ENCODE results near the gene RAB33B.

RAB33B gene

DNA sequence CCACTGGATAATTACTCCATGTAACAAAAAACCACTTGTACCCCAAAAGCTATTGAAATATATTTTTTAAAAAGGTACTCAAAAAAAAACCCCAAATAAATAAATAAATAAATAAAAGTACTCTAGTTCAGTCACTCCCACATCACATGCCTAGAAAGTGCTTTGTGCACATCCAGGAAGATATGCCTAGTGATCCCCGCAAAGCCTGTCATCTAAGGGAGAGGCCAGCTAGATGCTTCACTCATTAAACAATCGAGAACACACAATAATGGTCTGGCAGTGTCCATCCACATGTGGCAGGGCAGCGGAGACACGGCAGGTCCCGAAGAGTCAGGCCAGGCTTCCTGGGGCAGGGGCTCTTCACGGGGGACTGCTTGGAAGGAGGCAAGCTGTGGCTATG is 47.6 kb downstream of the RAB33B start:
- no peak overlapping the region for H3K4me3 ChIP-seq
- H3K27me3 ChIP-seq = no peaks in the 10 kb centered on the region
- H3K4me2 ChIP-seq = no peak overlapping the region
- no peaks in the 10 kb centered on the region for H3K4me1 ChIP-seq
- no peak overlapping the region for H3K9ac ChIP-seq
- no peak overlapping the region for H3K27ac ChIP-seq
- no peaks in the 10 kb centered on the region for H4K20me1 ChIP-seq
- no peak for TF ChIP-seq Cebpa-rat (IDR thresholded peaks at IDR 0.05)
- H3K9me3 ChIP-seq = no peaks in the 10 kb centered on the region
- H3K36me3 ChIP-seq = peaks cover 21% of the 10 kb centered on the region

DNA sequence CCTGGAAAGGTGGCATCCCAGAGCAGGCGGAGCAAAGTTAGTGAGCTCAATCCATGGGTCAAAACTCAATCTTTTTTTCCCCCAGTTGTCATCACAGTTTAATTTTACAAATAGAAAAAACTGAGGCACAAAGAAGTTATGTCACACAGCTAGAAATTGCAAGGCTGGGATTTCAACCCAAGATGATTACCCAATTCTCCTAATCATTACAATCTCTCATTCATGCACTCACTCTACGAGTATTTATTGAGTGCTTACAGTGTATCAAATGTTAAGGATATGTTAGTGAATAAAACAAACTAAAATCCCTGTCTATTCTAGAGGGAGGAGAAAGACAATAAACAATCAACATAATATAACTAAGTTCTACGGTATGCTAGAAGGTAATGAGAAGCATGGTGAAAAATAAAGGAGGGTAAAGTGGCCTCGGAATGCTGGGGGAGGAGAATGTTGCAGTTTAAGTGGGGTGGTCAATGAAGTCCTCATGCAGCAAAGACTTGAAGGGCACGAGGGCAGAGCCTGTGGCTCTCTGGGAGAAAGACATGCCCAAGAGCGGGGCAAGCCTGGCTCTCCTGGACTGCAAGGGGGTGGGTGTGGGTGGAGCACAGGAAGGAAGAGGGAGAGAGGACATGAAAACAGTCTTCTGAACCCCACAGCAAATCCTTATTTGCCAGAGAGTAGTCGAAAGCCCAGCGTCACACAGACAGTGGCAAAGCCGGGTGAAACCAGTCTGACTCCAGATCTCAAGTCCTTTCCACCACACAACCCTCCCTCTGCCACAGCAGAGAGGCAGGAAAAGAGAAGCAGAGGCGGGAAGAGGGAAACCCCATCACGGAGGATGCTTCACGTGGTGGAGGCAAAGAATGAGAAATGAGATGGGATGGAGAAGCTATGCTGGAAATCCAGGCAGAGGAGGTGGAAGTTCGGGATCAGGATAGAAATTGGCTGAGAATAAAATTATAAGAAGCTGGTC is 48.3 kb downstream of the RAB33B start:
- Histone ChIP-seq H3K9me3 (no peaks in the 10 kb centered on the region), H3K36me3 (peaks cover 27% of the 10 kb centered on the region), H3K4me2 (no peak overlapping the region), H4K20me1 (no peaks in the 10 kb centered on the region), H3K27ac (peak overlapping the region; percentile 27; the same call in 1 of the 2 replicates), H3K9ac (no peak overlapping the region), H3K4me3 (no peak overlapping the region), H3K27me3 (no peaks in the 10 kb centered on the region), H3K4me1 (no peaks in the 10 kb centered on the region)
- no peak for TF ChIP-seq Cebpa-rat (IDR thresholded peaks at IDR 0.05)

DNA sequence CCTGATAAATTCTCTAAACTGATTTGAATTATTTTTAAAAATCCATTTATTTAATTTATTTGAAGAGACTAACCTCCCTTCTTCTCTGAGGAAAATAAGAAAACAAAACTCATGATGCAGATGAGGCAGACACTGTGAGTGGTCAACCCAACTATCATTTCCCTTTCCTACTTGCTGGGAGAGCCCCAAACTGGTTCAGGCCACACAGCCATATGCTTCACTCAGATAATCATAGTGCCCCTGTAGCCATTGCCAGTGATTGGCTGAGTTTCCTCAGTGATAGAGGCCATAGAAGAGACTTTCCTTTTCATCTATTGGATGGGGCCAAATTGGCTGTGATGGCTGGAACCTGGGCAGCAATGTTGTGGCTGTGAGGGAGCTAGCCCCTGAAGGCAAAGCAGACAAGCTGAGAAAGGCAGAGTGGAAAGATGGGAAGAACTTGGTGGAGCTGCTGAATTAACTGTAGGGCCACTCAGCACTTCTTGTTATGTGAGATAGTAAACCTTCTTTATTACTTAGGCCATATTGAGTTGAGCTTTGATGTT is 49.8 kb downstream of the RAB33B start:
- H3K4me3 ChIP-seq = no peak overlapping the region
- no peaks in the 10 kb centered on the region for H3K4me1 ChIP-seq
- no peaks in the 10 kb centered on the region for H3K27me3 ChIP-seq
- TF ChIP-seq Cebpa-rat (IDR thresholded peaks at IDR 0.05) = no peak
- H4K20me1 ChIP-seq = no peaks in the 10 kb centered on the region
- H3K36me3 ChIP-seq = peaks cover 37% of the 10 kb centered on the region
- no peak overlapping the region for H3K4me2 ChIP-seq
- no peaks in the 10 kb centered on the region for H3K9me3 ChIP-seq
- H3K27ac ChIP-seq = no peak overlapping the region
- H3K9ac ChIP-seq = no peak overlapping the region

DNA sequence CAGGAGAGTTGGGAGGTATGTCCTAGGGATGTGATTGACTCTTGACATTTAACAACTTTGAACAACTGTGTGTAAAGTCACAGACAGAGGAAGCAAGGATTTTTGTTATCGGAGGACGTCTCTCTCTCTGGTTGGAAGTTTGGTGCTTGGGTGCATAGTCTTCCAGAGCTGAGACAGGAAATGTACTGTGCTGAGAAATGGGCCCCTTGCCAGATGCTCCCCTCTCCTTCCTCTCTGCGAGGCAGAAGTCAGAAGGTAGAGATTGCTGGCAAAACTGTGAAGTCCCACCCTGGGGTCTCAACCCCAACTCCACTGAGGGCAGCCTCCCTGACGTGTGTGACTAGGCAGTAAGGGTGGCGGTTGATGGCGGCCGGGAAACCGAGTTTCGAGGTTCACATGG is 52.9 kb downstream of the RAB33B start:
- no peaks in the 10 kb centered on the region for H3K9me3 ChIP-seq
- H3K36me3 ChIP-seq = peaks cover 68% of the 10 kb centered on the region
- no peak overlapping the region for H3K4me2 ChIP-seq
- H4K20me1 ChIP-seq = peaks cover 23% of the 10 kb centered on the region; the same call in 1 of the 2 replicates
- H3K9ac ChIP-seq = no peak overlapping the region
- TF ChIP-seq Cebpa-rat (IDR thresholded peaks at IDR 0.05) = no peak
- H3K4me3 ChIP-seq = no peak overlapping the region
- no peaks in the 10 kb centered on the region for H3K27me3 ChIP-seq
- no peaks in the 10 kb centered on the region for H3K4me1 ChIP-seq
- H3K27ac ChIP-seq = no peak overlapping the region

DNA sequence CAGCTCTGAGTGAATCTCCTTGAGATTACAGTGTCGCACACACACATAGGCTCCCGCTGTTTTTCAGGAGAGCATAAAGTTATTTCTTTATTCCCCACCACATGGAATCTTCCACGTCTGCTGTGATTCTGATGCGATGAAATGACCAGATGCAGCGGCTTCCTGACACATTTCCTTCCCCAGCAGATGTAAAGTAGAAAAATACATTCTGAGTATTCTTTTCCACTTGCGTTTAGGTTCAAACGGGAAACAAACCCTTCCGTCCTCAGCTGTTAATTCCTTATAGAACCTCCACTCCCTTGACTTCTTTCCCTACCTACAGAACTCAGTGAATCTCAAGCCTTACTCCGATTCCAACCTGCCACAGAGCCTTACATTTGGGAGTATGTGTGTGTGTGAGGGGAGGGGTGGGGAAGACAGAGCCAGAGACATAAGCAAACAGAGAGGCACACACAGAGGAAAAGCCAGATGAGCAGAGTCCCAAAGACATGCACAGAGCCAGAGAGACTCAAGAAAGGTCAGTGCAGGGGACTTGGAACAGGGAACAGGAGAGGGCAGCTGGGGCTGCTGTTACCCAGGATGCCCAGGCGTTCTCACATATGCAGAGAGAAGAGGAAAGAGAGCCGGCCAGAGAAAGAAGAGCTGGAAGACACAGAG is 54.8 kb downstream of the RAB33B start:
- no peak for TF ChIP-seq Cebpa-rat (IDR thresholded peaks at IDR 0.05)

DNA sequence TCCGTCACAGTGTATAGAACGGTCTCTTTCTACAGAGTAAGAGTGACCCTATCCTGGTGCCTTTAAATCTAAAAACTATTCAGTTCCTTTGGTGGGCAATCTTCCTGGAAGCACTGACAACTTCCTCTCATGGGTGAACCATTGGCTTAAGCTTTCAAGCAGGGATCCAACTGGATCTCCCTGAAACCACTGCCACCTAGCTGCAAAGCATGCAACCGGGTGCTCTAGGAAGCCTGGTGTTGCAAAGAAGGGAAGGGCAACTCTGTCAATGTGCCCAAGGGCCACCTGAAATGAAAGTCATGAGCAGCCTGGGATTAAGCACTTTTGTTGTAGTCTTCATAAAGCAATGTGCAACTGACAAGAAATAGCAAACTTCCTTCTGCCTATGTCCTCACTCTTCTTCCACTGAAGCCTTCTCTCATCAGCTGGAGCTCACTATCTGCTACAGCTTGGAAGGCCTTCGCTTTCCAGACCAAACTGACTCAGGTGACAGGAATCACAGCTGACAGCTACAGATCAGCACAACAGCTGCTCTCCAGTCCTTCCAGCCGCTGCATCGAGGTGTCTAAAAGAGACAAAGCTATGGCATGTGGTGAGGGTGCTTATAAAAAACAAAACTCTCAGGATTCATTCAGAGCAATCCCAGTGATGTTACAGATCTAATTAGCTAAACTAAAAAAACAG is 55.9 kb downstream of the RAB33B start:
- Histone ChIP-seq H3K9ac (no peak overlapping the region), H3K36me3 (peaks cover 92% of the 10 kb centered on the region), H3K4me2 (no peak overlapping the region), H4K20me1 (peaks cover 31% of the 10 kb centered on the region; the same call in 1 of the 2 replicates), H3K4me3 (no peak overlapping the region), H3K27ac (no peak overlapping the region), H3K4me1 (no peaks in the 10 kb centered on the region), H3K9me3 (no peaks in the 10 kb centered on the region), H3K27me3 (no peaks in the 10 kb centered on the region)
- no peak for TF ChIP-seq Cebpa-rat (IDR thresholded peaks at IDR 0.05)

More for the DNA sequence above, 54.8 kb downstream of the RAB33B start:
- H3K9ac ChIP-seq = no peak overlapping the region
- H3K27ac ChIP-seq = no peak overlapping the region
- no peak overlapping the region for H3K4me2 ChIP-seq
- no peaks in the 10 kb centered on the region for H3K4me1 ChIP-seq
- H4K20me1 ChIP-seq = peaks cover 31% of the 10 kb centered on the region; the same call in 1 of the 2 replicates
- no peaks in the 10 kb centered on the region for H3K9me3 ChIP-seq
- no peaks in the 10 kb centered on the region for H3K27me3 ChIP-seq
- no peak overlapping the region for H3K4me3 ChIP-seq
- H3K36me3 ChIP-seq = peaks cover 86% of the 10 kb centered on the region

DNA sequence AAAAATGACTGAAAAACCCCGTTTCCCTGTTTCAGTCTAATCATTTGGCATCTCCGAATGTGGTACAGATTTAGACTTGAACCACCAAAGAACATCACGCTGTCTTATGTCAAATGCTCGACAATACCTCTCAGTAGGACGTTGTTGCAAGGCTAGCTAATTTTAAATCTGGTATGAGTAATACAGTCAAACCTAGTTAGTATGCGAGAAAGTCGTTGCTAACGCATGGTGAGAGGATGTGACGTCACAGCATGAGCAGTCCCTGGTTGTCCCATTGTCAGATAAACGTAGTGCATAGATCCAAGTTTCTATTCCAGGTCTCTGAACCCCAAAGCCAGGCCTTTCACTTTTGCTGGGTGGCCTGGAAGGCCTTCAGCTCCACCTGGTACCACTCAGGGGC is 57.4 kb downstream of the RAB33B start:
- no peaks in the 10 kb centered on the region for H3K9me3 ChIP-seq
- peaks cover 31% of the 10 kb centered on the region; the same call in 1 of the 2 replicates for H4K20me1 ChIP-seq
- no peak for TF ChIP-seq Cebpa-rat (IDR thresholded peaks at IDR 0.05)
- H3K36me3 ChIP-seq = peaks cover 95% of the 10 kb centered on the region
- H3K9ac ChIP-seq = no peak overlapping the region
- no peak overlapping the region for H3K27ac ChIP-seq
- H3K4me1 ChIP-seq = no peaks in the 10 kb centered on the region
- no peaks in the 10 kb centered on the region for H3K27me3 ChIP-seq
- H3K4me3 ChIP-seq = no peak overlapping the region
- H3K4me2 ChIP-seq = no peak overlapping the region

DNA sequence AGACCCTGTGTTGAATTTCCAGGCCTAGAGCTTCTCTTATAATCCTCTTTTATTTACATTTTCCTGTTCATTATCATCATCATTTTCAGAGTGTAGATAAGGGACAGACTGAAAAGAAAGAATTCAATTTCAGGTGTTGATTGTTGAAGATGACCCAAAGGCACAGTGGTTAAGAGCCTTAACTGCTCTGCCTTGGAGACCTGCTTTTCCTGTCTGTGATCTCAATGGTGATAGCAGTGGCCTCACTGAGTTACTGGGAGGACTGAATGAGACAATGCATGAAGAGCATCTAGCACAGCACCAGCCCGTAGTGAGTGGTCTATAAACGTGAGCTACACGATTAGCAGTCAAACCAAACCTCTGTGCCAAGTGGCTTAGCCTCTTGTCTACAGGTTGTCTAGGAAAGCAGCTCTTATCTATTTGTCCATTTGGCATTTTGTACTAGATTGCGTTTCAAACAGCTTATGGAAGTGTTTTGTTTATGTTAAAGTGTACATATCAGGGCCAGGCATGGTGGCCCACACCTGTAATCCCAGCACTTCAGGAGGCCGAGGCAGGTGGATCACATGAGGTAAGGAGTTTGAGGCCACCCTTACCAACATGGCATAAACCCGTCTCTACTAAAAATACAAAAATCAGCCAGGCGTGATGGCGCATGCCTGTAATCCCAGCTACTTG is 60.6 kb downstream of the RAB33B start:
- Histone ChIP-seq H3K4me1 (no peaks in the 10 kb centered on the region), H3K27ac (no peak overlapping the region), H3K4me2 (no peak overlapping the region), H3K9me3 (no peaks in the 10 kb centered on the region), H3K36me3 (peaks cover 100% of the 10 kb centered on the region), H3K27me3 (no peaks in the 10 kb centered on the region), H4K20me1 (peaks cover 23% of the 10 kb centered on the region; the same call in 1 of the 2 replicates), H3K9ac (no peak overlapping the region), H3K4me3 (no peak overlapping the region)
- TF ChIP-seq Cebpa-rat (IDR thresholded peaks at IDR 0.05) = no peak

DNA sequence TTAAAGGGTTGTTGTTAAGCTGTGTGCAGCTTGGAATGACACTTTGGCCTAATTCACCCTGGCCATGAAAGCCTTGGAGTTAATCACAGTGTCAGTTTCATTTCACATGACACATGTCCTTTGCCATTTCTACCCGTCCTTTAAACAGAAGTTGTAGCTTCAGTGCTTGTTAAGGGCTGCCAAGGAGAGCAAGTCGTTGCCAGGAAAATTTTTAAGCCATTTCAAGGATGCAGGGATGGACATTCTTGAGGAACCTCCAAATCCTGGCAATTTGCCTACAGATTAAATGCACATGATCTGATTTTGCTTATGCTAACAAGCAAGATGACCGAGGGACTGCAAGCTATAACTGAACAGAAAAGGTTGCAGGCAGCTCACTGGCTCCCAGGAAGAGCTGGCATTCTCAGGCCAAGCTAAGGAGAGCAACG is 61.6 kb downstream of the RAB33B start:
- H3K9me3 ChIP-seq = no peaks in the 10 kb centered on the region
- no peak overlapping the region for H3K27ac ChIP-seq
- H3K4me1 ChIP-seq = no peaks in the 10 kb centered on the region
- TF ChIP-seq Cebpa-rat (IDR thresholded peaks at IDR 0.05) = no peak
- peaks cover 99% of the 10 kb centered on the region for H3K36me3 ChIP-seq
- H3K4me2 ChIP-seq = no peak overlapping the region
- no peak overlapping the region for H3K4me3 ChIP-seq
- H3K9ac ChIP-seq = no peak overlapping the region
- no peaks in the 10 kb centered on the region for H3K27me3 ChIP-seq
- peaks cover 14% of the 10 kb centered on the region; the same call in 1 of the 2 replicates for H4K20me1 ChIP-seq

Data from BLaER1 (cell line).